GM10847 (cell line): ENCODE data around the gene RAD51.

ENCODE experiments used
- POLR2A ChIP-seq: IDR thresholded peaks from 2 replicates; pipeline ENCODE4 v1.6.1; 2011; ENCODE audit not compliant: insufficient read length; ENCODE audit errors: extremely low read depth

The RAD51 gene

DNA sequence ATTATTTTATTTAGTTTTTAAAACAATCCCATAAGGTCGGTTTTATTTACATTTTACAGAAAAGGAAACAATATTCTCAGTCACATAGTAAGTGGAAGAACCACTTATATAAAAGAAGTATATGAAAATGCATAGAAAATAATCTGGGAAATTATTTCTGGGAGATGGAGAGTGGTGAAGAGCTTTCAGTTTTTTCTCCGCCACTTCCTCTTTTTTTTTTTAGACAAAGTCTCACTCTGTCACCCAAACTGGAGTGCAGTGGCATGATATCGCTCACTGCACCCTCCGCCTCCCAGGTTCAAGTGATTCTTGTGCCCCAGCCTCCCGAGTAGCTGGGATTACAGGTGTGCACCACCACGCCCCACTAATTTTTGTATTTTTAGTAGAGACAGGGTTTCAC lies 21.2 kb downstream of the RAD51 start:
- no peak for TF ChIP-seq POLR2A

DNA sequence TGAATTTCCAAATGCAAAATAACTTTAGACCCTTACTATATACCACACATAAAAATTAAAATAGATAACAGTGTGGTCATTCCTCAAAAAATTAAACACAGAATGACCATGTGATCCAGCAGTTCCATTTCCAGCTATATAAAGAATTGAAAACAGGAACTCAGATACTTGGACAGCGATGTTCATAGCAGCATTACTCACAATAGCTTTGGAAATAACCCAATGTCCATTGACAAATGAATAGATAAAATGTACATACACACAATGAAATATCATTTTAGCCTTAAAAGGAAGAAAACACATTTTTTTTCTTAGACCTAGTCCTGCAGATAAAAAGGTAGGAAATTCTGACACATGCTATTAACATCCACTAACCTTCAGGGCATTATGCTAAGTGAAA lies 26.7 kb downstream of the RAD51 start:
- TF ChIP-seq POLR2A, result no peak

DNA sequence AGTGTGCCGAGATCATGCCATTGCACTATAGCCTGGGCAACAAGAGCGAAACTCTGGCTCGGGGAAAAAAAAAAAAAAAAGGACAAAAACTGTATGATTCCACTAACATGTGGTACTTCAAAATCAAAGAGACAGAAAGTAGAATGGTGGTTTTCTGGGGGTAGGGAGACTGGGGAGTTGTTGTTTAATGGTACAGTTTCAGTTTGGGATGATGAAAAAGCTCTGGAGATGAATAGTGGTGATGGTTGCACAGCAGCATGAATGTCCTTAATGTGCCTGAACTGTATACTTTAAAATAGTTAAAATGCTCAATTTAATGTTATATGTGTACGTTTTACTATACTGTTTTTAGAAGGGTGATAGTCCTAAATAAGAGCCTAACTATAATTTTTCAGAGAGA lies 27.4 kb downstream of the RAD51 start:
- TF ChIP-seq POLR2A, result no peak

DNA sequence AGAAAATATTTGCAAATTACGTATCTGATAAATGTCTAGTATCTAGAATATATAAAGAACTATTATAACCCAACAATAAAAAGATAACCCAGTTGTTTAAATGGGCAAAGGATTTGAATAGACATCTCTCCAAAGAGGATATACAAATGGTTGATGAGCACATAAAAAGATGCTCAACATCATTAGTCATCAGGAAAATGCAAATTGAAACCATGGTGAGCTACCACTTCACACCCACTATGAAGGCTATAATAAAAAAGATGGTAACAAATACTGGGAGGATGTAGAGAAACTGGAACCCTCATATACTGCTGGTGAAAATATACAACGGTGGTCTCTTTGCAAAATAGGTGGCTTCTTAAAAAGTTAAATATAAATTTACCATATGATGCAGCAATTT lies 28.0 kb downstream of the RAD51 start:
- no peak for TF ChIP-seq POLR2A

DNA sequence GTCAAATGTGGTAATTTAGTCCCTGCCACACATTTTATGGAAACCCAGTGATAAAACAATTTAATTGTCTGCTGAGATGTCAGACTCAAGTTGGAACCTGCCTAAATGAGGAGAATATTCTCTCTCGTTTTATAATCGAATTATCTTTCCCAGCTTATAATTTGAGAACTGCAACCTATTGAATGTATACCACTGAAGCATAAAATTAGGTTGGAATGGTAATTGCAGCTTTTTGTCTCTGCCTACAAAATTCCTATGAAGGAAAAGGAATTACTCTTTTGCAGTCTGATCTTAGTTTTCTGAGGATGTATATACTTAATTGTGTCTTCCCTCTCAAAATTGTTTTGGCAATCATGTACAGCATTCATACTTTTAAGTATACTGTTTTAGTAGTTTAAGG lies 28.9 kb downstream of the RAD51 start:
- no peak for TF ChIP-seq POLR2A

DNA sequence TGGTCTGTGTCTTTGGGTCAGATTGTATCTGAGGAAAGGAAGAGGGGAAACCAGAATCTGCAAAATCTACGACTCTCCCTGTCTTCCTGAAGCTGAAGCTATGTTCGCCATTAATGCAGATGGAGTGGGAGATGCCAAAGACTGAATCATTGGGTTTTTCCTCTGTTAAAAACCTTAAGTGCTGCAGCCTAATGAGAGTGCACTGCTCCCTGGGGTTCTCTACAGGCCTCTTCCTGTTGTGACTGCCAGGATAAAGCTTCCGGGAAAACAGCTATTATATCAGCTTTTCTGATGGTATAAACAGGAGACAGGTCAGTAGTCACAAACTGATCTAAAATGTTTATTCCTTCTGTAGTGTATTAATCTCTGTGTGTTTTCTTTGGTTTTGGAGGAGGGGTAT lies 36.1 kb downstream of the RAD51 start:
- TF ChIP-seq POLR2A, result no peak

DNA sequence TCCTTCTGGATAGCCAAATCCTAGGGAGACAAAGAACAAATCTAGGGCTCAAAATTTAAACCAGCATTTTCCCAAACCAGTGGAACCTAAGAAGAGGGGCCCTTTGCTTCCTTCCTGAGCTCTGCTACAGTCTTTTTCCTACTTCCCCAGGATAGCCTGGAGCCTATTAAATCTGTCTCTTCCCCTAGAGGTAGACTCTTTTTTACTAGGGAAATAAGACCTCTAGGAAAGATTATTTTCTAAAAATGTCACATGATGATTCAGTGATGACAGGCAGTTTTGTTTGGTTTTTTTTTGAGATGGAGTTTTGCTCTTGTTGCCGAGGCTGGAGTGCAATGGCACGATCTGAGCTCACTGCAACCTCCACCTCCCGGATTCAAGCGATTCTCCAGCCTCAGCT lies 41.6 kb downstream of the RAD51 start:
- TF ChIP-seq POLR2A, result no peak

DNA sequence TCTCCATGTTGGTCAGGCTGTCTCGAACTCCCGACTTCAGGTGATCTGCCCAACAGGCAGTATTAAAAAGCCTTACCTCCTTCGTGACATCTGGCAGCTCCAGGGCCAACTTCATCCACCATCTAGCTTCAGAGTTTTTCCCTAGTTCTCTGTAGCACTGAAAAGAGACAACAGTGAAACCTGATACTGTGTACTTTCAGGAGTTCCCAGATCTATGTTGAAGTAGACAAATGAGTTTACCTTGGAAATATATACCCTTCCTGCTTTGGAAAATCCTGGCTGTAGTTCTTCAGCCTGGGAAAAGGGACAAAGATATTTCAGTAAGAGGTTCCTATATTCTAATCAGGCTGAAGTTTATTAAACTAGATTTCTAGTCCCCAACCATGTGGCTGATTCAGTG lies 42.1 kb downstream of the RAD51 start:
- no peak for TF ChIP-seq POLR2A

DNA sequence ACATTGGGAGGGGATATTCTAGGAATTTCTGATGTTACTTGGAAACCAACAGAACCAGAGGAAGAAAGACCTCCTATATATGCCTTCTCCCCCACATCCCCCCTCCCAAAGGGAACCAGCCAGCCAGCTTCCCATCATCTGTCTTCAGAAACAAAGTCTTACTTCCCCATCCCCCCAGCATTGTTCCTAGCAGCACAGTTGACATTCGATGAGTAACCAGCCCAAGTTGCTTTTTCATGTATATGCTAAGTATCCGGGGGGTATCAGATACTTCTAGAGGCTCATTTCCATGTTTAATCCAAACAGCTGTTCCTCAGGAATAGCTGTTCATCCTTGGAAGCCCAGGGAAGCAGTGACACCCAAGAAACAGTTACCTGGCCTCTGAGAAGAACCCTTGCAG lies 44.1 kb downstream of the RAD51 start:
- TF ChIP-seq POLR2A, result no peak

DNA sequence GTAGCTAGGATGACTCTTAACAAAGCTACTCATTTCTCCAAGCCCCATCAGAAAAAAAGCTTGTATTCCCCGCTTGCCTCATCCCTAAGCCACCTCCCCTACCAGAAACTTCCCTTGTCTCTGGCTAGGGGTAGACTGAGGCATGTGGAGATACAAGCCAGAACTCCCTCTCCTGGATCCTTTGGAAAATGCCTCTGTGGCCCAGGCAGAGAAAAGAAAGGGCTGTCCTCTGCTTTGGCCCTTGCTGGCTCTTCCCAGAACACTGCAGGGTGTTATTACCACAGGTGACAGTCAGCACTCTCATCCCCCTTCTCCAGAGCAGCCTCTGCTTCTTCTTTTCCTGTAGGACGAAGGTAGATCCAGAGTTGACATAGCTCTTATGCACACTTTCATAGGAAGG lies 44.9 kb downstream of the RAD51 start:
- no peak for TF ChIP-seq POLR2A

DNA sequence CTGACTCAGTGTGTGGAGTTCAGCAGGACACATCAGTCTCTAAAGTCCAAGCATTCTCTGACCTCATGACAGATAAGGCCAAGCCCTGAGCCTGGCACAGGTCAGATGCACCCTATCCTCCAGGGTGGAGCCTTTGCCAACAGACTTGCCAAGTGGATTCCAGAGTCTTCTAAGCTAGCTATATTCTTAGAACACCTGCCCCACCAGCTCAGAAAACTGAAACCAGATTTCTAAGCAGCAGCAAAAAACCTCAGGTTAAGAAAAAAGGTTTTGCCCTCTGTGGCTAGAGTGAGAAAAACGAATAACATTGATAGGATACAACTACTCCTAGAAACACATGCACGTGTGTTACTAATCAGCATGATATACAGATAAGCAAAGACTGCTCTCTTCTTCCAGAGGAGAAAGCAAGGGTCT lies 48.5 kb downstream of the RAD51 start:
- TF ChIP-seq POLR2A, result no peak

DNA sequence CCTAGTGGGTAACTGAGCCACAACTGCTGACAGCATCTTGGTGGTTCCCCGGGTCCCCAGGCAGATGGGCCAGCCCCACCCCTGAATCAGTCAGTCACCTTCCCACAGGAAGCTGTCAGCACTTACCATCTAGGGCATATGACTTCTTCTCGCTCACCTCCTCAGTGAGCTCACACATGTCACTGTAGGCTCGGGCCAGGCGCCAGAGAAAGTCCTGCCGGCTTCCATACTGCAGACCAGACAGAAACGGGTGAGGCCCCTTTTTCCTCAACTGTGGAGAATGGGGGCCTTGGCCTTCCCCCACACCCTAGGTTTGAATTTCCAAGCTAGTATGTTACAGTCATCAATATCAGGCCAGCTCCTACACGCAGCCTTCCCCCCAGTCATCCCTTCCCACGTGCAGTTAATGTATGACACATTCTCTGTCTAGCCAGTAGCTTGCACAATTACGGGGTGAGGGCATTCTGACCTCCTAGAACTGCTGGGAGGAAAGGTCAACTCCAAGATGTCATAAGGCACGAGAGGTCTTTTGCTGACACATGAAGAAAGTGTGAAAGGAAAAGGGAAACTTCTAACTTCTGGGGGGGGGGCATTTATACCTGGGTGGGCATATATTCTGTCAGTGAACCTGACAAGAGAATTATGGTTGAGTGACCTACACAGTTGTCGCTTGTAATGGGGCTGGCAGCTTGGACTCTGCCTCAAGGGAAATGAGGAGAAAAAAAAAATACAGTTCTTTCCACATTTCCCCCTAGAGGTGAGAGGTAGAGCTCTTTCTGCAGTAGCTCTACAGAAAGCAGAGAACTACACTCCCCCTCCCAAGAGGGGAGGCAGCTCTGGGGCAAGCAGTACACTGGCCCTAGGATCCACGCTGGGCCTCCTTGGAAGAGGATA lies 49.2 kb downstream of the RAD51 start:
- TF ChIP-seq POLR2A, result no peak

DNA sequence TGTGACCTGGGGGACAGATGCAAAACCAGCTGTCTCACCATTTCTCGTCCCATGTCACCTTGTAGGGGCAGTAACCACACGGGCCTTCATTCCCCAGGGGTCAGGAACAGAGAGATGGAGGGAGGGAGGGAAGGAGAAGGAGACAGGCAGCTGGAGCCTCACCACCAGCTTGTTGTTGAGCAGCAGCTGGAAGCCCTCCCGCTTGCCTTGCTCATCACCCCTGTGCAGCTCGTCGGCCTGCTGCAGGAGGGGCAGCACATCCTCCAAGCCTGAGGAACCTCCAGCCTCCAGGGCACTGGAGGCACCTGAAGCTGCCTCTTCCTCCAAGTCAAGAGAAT lies 49.8 kb downstream of the RAD51 start:
- no peak for TF ChIP-seq POLR2A

DNA sequence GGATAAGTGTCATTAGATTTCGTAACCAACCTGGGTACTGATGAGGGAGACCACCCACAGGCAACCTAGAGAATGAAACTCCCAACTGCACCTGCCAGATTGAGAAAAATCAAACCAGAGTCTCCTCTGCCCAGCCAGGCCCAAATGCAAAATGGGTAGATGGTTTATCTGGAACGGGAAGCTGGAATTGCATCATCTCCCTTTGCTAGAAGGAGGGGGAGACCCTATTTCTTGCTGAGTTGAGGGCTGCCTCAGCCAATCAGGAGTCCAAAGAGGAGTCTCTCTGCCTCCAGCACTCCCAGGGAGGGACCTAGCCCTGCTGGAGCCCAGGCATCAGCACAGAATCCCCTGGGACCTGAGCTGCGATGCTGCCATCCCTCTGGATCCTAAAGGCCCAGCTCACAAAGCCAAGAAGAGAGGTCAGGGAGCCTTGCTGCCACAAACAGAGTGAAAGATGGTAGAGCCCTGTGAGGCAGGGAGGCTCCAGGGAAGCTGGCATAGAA lies 52.0 kb downstream of the RAD51 start:
- no peak for TF ChIP-seq POLR2A

DNA sequence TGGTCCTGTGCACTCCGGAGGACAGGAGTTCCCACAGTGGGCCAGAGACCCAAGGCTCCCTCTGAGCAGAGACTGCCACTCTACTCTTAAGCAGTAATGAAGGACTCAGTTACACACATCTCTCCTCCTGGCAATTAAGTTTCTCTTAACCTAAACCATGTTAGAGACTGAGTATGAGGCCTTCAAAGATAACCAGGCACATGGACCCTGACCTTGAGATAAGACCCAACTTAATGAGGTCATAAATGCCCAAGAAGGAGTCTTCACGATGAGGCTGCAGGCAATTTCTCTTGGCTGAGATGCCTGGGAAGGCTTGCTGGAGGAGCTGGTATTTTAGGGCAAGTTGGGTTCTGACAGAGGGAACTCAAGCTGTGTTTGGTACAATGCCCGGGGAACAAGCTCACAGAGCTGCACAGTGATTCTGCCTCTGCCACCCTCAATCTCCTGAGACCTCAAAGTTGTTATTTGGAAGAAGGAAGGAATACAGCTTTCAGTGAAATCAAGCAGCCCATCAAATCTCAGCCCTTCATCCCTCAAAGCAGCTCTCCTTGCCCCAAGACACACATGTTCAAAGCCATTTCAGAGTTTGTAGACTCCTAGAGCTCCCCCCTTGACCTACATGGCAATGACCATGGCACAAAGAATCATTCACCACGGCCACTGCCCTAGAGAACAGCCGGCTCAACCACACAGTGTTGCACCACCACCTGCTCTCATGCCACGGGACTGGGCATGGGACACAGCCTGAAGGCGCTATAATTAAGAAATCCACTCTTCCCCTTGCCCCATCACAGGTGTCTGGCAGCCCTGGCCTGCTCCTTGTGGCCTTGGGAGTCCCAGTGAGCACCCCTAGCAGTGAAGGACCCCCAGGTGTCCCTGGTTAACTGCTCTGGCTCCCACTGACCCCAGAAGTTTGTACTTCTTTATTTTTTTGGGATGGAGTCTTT lies 53.0 kb downstream of the RAD51 start:
- TF ChIP-seq POLR2A, result no peak

DNA sequence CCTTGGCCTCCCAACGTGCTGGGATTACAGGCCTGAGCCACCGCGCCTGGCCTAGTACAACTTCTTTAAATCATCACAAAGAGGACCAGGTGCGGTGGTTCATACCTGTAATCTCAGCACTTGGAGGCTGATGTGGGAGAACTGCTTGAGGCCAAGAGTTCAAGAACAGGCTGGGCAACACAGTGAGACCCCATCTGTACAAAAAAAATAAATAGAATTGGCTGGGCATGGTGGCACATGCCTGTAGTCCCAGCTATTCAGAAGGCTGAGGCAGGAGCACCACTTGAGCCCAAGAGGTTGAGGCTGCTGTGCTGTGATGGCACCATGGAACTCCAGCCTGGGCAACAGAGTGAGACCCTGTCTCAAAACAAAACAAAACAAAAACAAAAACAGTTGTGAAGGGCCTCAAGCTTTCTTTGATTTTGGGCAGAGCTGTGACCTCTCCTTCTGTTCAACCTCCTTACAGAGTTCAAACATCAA lies 54.2 kb downstream of the RAD51 start:
- no peak for TF ChIP-seq POLR2A
